Kidney capillary endothelial cell (primary cell): Measurements from ENCODE around the gene MAP2K7.
"Not testable (repeated sequence)": the region's sequence is repeated elsewhere in the genome, so short reads cannot be mapped to it uniquely, and the experiment has no call there.

Experiments
- DNase-seq: peaks from one replicate; pipeline ENCODE4 v3.0.0-alpha.2; 2018; ENCODE audit warnings: low spot score

Gene MAP2K7

GRCh38 chr19:7920519-7921301, 17.0 kb downstream of the MAP2K7 start:
- peak; percentile 96 for DNase-seq

- no peak for DNase-seq
Measured at GRCh38 chr19:7921302-7921966, 17.8 kb downstream of the MAP2K7 start.

- DNase-seq, result no peak
Measured at GRCh38 chr19:7921967-7922835, 18.5 kb downstream of the MAP2K7 start.

GRCh38 chr19:7922836-7923195, 19.1 kb downstream of the MAP2K7 start:
- no peak for DNase-seq

- no peak for DNase-seq
Measured at GRCh38 chr19:7923295-7924191, 19.9 kb downstream of the MAP2K7 start.

- no peak for DNase-seq
Measured at GRCh38 chr19:7924241-7924640, 20.6 kb downstream of the MAP2K7 start.

- no peak for DNase-seq
Measured at GRCh38 chr19:7924651-7925170, 21.0 kb downstream of the MAP2K7 start.

GRCh38 chr19:7925171-7925851, 21.6 kb downstream of the MAP2K7 start:
- peak; percentile 80 for DNase-seq

GRCh38 chr19:7926021-7926726, 22.5 kb downstream of the MAP2K7 start, which contains the start of gene CTXN1:
TSS of gene CTXN1 (minus strand) at chr19:7926135. CDS start at chr19:7925538, 597 bp downstream.
- DNase-seq, result no peak

- no peak for DNase-seq
Measured at GRCh38 chr19:7926727-7927604, 23.3 kb downstream of the MAP2K7 start.

- no peak for DNase-seq
Measured at GRCh38 chr19:7927605-7928333, 24.1 kb downstream of the MAP2K7 start.

- DNase-seq, result no peak
Measured at GRCh38 chr19:7928334-7928706, 24.6 kb downstream of the MAP2K7 start.

GRCh38 chr19:7928741-7929701, 25.3 kb downstream of the MAP2K7 start:
- DNase-seq, result no peak

GRCh38 chr19:7930030-7930429, 26.4 kb downstream of the MAP2K7 start:
- not testable (repeated sequence) for DNase-seq

GRCh38 chr19:7930765-7931164, 27.1 kb downstream of the MAP2K7 start:
- DNase-seq, result no peak

GRCh38 chr19:7931221-7932061, 27.8 kb downstream of the MAP2K7 start:
- DNase-seq, result no peak
